HepG2 (cell line): ENCODE measurements around the gene OPRL1. TPM values are rescaled to one million over a fixed set of nuclear protein-coding genes. Genes with fewer than 3 reads are reported as not detected.

ENCODE experiments used
- CAMTA2 ChIP-seq: sonication (generic); formaldehyde crosslinking; IDR thresholded peaks from 2 replicates; pipeline ENCODE4 v1.4.0; 2020; ENCODE audit warnings: mild to moderate bottlenecking, missing genetic modification reagents, borderline replicate concordance
- CBX5 ChIP-seq: sonication (generic); formaldehyde crosslinking; IDR thresholded peaks from 2 replicates; pipeline ENCODE4 v1.4.0; 2020; ENCODE audit warnings: missing genetic modification reagents, borderline replicate concordance
- HBP1 ChIP-seq: IDR thresholded peaks from 2 replicates; pipeline ENCODE4 v1.6.1; 2016; ENCODE audit warnings: low read depth, control low read depth
- JUNB ChIP-seq: sonication (generic); formaldehyde crosslinking; IDR thresholded peaks from 2 replicates; pipeline ENCODE4 v1.8.0; 2022; ENCODE audit warnings: missing genetic modification reagents, mild to moderate bottlenecking, borderline replicate concordance
- KMT2B ChIP-seq: IDR thresholded peaks from 2 replicates; pipeline ENCODE4 v1.6.1; 2016; ENCODE audit warnings: missing genetic modification reagents, missing compliant biosample characterization
- MTF2 ChIP-seq: sonication (generic); formaldehyde crosslinking; IDR thresholded peaks from 2 replicates; pipeline ENCODE4 v1.5.0; 2020; ENCODE audit warnings: missing genetic modification reagents, borderline replicate concordance
- NFYC ChIP-seq: IDR thresholded peaks from 2 replicates; pipeline ENCODE4 v1.6.1; 2016; ENCODE audit warnings: missing genetic modification reagents, missing compliant biosample characterization
- PHB2 ChIP-seq: fragments of 450-650 bp; IDR thresholded peaks from 2 replicates; pipeline ENCODE4 v1.6.1; 2018; ENCODE audit not compliant: partially characterized antibody
- RFX5 ChIP-seq: IDR thresholded peaks from 2 replicates; pipeline ENCODE4 v1.6.1; 2011; ENCODE audit warnings: low read depth, low read length, improper control_type of control experiment
- THAP11 ChIP-seq: IDR thresholded peaks from 2 replicates; pipeline ENCODE4 v1.6.1; 2016; ENCODE audit warnings: missing biosample characterization, missing genetic modification reagents
- TP53 ChIP-seq: sonication (generic); formaldehyde crosslinking; conservative IDR thresholded peaks from 2 replicates; pipeline ENCODE4 v1.4.0; 2020; ENCODE audit warnings: missing genetic modification reagents
- ZBTB37 ChIP-seq: sonication (generic); formaldehyde crosslinking; IDR thresholded peaks from 2 replicates; pipeline ENCODE4 v1.4.0; 2020; ENCODE audit warnings: mild to moderate bottlenecking, missing genetic modification reagents
- ZKSCAN1 ChIP-seq: fragments of 150-350 bp; IDR thresholded peaks from 2 replicates; pipeline ENCODE4 v1.6.1; 2014; ENCODE audit warnings: low read length
- ZNF101 ChIP-seq: sonication (generic); formaldehyde crosslinking; IDR thresholded peaks from 2 replicates; pipeline ENCODE4 v1.4.0; 2020; ENCODE audit warnings: mild to moderate bottlenecking, low read depth, missing genetic modification reagents, borderline replicate concordance
- ZNF251 ChIP-seq: sonication (generic); formaldehyde crosslinking; IDR thresholded peaks from 2 replicates; pipeline ENCODE4 v1.9.0; 2021; ENCODE audit warnings: mild to moderate bottlenecking, missing genetic modification reagents
- ZNF329 ChIP-seq: sonication (generic); formaldehyde crosslinking; IDR thresholded peaks from 2 replicates; pipeline ENCODE4 v1.9.0; 2021; ENCODE audit warnings: low read depth, mild to moderate bottlenecking, missing genetic modification reagents
- ZNF496 ChIP-seq: sonication (generic); formaldehyde crosslinking; IDR thresholded peaks from 2 replicates; pipeline ENCODE4 v1.8.1; 2023; ENCODE audit warnings: mild to moderate bottlenecking, moderate library complexity, missing genetic modification reagents; ENCODE audit not compliant: insufficient replicate concordance
- ZNF567 ChIP-seq: sonication (generic); formaldehyde crosslinking; IDR thresholded peaks from 2 replicates; pipeline ENCODE4 v1.8.1; 2023; ENCODE audit warnings: mild to moderate bottlenecking, missing genetic modification reagents, borderline replicate concordance
- ZNF839 ChIP-seq: sonication (generic); formaldehyde crosslinking; IDR thresholded peaks from 2 replicates; pipeline ENCODE4 v1.4.0; 2020; ENCODE audit warnings: missing genetic modification reagents, mild to moderate bottlenecking, borderline replicate concordance
- ZSCAN12 ChIP-seq: sonication (generic); formaldehyde crosslinking; IDR thresholded peaks from 2 replicates; pipeline ENCODE4 v1.9.0; 2021; ENCODE audit warnings: mild to moderate bottlenecking, missing genetic modification reagents
- polyA plus RNA-seq, 8 experiments: library from polyadenylated mRNA; depleted of rRNA in 3 of 8; stranded (reverse) in 7 of 8; unstranded in 1 of 8; fragments of >200 nt; fragmentation: Illumina TruSeq in 4 of 8; extraction: Trizol in 4 of 8; gene quantifications; 2 replicates each; pipeline versions ENCODE4 v1.2.1 to v1.2.3, GENCODE V29; 2011 to 2016; ENCODE audit warnings: low read depth in 4 of 8, missing spikeins in 1 of 8, mixed read lengths in 1 of 8; ENCODE audit not compliant: insufficient read depth in 1 of 8
- total RNA-seq, 5 experiments: library from RNA; depleted of rRNA; stranded (reverse); fragments of >200 nt; fragmentation: Illumina TruSeq; extraction: Trizol; gene quantifications; 2 replicates each; pipeline ENCODE4 v1.2.3, GENCODE V29; 2016; ENCODE audit warnings: low read depth in 1 of 5
- TF ChIP-seq, protein P1 (sequence below): sonication (generic); formaldehyde crosslinking; IDR thresholded peaks from 2 replicates; pipeline ENCODE4 v1.9.0; 2021; ENCODE audit warnings: missing genetic modification reagents, mild to moderate bottlenecking, borderline replicate concordance
- TF ChIP-seq, protein P2 (sequence below): IDR thresholded peaks from 2 replicates; pipeline ENCODE4 v1.6.1; 2016; ENCODE audit warnings: missing genetic modification reagents, missing compliant biosample characterization
- TF ChIP-seq, protein P3 (sequence below): sonication (generic); formaldehyde crosslinking; conservative IDR thresholded peaks from 2 replicates; pipeline ENCODE4 v1.4.0; 2020; ENCODE audit warnings: missing genetic modification reagents

Gene OPRL1
- total and polyA plus RNA-seq, 2 of the 13 experiments (the other 11 are each of a cell fraction or from before 2014, with no cell fraction given) = 0.35 to 0.71 TPM

DNA sequence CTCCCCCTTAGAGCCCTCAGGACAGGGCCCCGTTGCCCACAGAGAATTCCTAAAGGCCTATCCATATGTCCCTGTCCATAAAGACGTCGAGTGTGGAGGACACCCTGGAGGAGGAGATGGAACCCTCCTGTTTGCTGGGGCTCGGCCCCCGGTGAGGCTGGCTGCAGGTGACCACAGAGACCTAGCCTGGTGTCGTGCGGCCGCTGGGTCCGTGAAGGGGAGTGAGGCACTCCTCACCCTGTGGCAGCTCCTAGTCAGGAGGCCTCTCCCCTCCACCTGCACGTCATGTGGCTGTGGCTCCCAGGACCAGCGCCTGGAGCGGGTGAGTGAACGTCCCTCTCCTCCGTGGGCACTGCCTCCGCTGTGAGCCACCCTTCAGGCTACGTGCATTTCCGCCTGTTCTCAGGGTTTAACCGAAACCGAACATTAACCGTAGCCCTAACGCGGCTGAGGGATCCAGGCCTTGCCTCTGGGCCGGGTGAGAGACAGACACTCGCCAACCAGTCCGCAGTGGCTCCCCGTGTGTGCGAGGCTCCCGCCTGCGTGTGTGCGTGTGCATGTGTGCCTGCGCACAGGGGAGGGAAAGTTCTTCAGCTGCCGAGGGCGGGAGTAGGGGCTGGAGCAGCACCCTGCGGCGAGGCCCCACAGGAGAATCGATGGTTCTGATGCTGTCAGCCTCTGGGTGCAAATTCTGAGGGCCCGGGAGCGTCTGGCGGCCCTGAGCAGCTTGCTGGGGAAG is 22.8 kb upstream of the OPRL1 start (continued):
- TF ChIP-seq, protein P1, sequence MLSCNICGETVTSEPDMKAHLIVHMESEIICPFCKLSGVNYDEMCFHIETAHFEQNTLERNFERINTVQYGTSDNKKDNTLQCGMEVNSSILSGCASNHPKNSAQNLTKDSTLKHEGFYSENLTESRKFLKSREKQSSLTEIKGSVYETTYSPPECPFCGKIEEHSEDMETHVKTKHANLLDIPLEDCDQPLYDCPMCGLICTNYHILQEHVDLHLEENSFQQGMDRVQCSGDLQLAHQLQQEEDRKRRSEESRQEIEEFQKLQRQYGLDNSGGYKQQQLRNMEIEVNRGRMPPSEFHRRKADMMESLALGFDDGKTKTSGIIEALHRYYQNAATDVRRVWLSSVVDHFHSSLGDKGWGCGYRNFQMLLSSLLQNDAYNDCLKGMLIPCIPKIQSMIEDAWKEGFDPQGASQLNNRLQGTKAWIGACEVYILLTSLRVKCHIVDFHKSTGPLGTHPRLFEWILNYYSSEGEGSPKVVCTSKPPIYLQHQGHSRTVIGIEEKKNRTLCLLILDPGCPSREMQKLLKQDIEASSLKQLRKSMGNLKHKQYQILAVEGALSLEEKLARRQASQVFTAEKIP = no peak
- TF ChIP-seq NFYC = no peak; the same call in 1 of the 2 replicates
- no peak for TF ChIP-seq CBX5 (CRISPR knock-in tag)
- TF ChIP-seq, protein P2, sequence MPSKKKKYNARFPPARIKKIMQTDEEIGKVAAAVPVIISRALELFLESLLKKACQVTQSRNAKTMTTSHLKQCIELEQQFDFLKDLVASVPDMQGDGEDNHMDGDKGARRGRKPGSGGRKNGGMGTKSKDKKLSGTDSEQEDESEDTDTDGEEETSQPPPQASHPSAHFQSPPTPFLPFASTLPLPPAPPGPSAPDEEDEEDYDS (CRISPR knock-in tag) = peak; percentile 52
- 0 out of 2 replicates have a peak, but pooled peaks have one; percentile 7 for TF ChIP-seq ZSCAN12 (CRISPR knock-in tag)
- peak; percentile 84 for TF ChIP-seq ZNF329
- peak; percentile 64; the same call in 1 of the 2 replicates for TF ChIP-seq ZNF567 (CRISPR knock-in tag)
- no peak; the same call in 1 of the 2 replicates for TF ChIP-seq RFX5
- no peak for TF ChIP-seq ZNF101 (CRISPR knock-in tag)
- TF ChIP-seq HBP1 = peak; percentile 74
- TF ChIP-seq, protein P3, sequence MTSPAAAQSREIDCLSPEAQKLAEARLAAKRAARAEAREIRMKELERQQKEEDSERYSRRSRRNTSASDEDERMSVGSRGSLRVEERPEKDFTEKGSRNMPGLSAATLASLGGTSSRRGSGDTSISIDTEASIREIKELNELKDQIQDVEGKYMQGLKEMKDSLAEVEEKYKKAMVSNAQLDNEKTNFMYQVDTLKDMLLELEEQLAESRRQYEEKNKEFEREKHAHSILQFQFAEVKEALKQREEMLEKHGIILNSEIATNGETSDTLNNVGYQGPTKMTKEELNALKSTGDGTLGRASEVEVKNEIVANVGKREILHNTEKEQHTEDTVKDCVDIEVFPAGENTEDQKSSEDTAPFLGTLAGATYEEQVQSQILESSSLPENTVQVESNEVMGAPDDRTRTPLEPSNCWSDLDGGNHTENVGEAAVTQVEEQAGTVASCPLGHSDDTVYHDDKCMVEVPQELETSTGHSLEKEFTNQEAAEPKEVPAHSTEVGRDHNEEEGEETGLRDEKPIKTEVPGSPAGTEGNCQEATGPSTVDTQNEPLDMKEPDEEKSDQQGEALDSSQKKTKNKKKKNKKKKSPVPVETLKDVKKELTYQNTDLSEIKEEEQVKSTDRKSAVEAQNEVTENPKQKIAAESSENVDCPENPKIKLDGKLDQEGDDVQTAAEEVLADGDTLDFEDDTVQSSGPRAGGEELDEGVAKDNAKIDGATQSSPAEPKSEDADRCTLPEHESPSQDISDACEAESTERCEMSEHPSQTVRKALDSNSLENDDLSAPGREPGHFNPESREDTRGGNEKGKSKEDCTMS (CRISPR knock-in tag) = no peak
- TF ChIP-seq MTF2 (CRISPR knock-in tag) = peak; percentile 90
- TF ChIP-seq TP53 (CRISPR knock-in tag) = no peak
- no peak for TF ChIP-seq CAMTA2 (CRISPR knock-in tag)
- no peak for TF ChIP-seq PHB2
- TF ChIP-seq ZNF496 = no peak
- TF ChIP-seq THAP11 (CRISPR knock-in tag) = no peak; the same call in 1 of the 2 replicates
- no peak for TF ChIP-seq ZKSCAN1
- 0 out of 2 replicates have a peak, but pooled peaks have one; percentile 37 for TF ChIP-seq ZBTB37 (CRISPR knock-in tag)
- 0 out of 2 replicates have a peak, but pooled peaks have one; percentile 75 for TF ChIP-seq ZNF251 (CRISPR knock-in tag)
- TF ChIP-seq JUNB = no peak
- TF ChIP-seq KMT2B = no peak; the same call in 1 of the 2 replicates
- TF ChIP-seq ZNF839 (CRISPR knock-in tag) = no peak
